Renal cortical epithelial cell (primary cell): Measurements from ENCODE around the gene RUNDC3A. TPM values are rescaled to one million over a fixed set of nuclear protein-coding genes. Genes with fewer than 3 reads are reported as not detected.
A peak's percentile ranks its signal among the peaks of the same experiment; 100 is the strongest.

Experiments used
- DNase-seq: peaks from one replicate; pipeline ENCODE4 v3.0.0-alpha.2; 2011; ENCODE audit warnings: low read depth
- total RNA-seq: library from RNA; depleted of rRNA; stranded (reverse); fragments of >200 nt; gene quantifications from 2 replicates; pipeline ENCODE4 v1.2.3, GENCODE V29; 2014

The RUNDC3A gene
- 2.9 and 3.8 TPM in 2 replicates for total RNA-seq

DNA sequence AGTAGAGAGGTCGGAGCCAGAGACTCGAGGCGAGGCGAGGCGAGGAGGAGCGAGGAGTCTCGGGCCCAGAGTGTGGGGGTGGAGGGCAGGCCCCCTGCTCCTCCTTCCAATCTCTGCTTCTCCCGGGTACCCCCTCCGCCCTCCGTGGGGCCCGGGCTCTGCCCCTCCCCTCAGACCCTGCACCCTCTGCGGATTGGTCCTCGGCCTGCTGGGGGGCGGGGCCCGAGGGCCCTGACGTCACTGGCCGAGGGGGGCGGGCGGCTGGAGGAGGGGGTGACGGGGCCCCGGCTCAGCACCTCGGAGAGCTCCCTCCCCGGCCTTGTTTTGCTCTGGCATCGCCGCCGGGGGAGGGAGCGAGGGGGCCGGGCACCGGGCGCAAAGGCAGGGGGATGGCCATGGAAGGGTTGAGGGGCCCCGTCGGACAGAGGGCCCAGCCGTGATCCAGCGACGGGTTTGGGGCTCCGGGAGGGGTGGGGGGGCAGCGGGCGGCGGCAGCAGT lies at the start of gene RUNDC3A:
Gene RUNDC3A (plus strand): TSS at position 282 of the 499 bp plus-strand sequence. CDS start 232 bp downstream, outside the sequence.
- DNase-seq = peak; percentile 30

DNA sequence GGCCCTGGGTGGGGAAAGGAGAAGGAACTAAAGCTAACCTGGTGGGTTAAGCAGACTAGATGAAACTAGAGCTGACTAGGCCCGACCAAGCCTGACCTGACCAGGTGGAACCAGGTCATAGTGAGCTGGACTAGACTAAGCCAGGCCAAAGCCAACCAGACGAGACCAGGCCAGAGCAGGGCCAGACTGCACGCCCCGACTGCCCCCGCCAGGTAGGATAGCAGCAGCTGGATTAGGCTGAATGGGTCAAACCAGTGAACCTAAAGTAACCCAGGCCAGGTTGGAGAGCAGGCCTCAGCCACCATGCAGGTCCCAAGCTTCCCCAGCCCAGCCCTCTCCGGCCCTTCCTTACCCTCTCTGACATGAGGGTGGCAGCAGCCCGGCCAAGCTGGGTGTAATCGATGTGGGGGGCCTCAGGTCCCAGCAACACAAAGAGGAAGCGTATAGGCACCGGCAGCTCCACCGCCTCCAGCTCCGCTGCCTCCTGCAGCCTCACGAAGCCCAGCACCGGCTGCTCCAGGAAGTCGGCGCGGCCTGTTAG lies 49.5 kb upstream of the RUNDC3A start:
- DNase-seq = no peak

DNA sequence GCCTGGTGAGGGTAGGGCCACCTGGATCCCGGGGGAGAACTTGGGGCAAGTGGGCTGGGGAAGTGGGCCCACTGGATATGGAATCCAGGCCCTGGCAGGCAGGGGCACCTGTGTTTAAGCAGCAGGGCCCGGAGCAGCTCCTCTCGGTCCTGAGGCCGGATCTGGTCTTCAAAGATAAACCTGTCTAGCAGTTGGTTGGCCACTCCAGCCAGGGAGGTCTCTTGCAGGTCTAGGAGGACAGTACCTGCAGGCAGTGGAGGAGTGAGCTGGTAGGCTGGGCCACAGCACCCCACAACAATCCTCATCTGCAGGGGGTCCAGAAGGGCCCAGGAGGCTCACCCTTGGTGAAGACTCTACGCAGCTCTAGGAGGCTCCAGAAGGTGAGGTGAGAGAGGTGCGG lies 48.1 kb upstream of the RUNDC3A start:
- DNase-seq = no peak

DNA sequence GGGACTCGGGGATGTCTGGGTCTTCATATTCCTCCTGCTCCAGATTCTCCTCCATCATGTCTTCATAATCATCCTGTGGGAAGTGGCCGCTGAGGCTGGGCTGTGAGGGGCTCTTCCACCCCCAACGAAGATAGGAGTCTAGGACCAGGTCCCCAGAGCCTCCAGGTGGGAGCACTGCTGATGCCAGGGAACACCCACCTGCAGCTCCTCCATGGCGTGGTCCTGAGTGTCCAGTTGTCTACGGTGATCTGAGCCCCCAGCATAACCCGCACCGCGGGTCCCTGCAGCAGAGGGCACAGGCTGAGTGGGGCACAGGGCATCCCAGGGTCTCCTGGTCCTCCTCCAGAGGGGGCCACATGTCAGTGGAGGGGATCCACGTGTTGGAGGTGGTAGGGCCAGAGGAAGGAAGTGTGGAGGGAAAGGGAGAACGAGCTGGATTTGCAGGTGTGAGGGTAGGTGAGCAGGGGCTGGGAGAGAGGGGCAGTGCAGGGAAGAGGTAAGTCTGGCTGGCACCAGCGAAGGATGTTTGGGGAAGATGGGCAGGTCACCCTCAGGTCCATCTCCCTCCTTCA lies 45.7 kb upstream of the RUNDC3A start:
- no peak for DNase-seq

DNA sequence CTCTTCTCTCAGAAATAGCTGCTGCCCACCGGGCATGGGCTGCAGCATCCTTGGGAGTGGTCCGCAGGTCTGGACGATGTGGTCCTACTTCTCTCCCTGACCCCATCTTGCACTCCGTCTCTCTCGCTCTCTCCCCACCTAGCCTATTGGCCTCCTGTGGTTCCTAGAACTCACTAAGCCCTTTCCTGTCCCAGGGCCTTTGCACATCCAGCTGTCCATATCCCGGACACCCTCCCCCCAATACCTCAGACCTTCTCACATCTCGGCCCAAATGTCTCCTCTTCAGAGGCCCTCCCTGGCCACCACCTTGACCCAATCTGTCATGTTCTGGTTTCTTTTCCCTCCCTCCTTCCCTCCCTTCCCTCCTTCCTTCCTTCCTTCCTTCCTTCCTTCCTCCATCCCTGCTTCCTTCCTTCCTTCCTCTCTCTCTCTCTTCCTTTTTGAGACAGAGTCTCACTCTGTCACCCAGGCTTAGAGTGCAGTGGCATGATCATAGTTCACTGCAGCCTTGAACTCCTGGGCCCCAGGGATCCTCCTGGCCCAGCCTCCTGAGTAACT lies 45.0 kb upstream of the RUNDC3A start:
- no peak for DNase-seq

DNA sequence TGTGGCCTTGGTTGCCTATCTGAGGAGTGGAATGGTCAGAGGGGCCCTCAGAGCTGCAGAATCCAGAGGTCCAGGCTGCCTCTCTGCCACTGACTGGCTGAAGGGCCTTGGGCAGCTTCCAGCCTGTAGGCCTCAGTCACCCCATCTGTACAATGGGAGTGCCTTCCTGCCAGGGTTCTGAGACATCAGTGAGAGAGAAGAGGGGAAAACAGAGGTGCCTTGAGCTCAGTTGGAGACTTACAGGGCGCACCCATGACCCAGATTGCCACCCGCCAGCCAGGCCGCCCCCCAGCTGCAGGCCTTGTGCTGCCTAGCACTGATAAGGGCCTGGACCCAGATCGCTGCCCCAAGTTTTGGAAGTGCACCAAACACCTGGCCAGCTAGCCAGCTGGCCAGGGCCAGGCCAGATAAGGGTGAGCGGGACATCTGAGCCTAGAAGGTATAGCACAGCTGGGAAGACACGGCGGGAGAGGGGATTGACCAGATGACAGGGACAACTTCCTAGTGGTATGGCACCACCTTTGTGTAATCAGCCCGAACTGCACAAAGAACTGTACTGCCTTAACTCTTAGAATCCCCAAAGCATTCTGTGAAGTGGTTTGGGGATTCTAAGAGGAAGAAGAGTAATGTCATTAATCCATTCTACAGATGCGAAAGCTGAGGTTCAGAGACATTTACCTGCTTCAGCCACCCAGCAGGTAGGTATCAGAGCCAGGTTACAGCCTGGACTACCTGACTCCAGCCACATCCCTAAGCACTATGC lies 41.8 kb upstream of the RUNDC3A start:
- DNase-seq = no peak

DNA sequence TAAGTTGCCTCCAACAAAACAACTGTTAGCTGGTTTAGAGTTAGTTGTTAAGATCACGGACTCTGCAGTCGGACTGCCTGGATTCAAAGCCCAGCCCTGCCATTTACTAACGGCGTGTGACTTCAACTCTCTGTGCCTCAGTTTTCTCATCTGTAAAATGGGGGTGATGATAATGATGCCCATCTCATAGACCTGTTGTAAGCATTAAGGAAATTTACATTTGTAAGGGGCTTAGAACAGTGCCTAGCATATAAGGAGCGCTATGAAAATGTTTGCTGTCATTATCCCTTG lies 41.3 kb upstream of the RUNDC3A start:
- DNase-seq = no peak

DNA sequence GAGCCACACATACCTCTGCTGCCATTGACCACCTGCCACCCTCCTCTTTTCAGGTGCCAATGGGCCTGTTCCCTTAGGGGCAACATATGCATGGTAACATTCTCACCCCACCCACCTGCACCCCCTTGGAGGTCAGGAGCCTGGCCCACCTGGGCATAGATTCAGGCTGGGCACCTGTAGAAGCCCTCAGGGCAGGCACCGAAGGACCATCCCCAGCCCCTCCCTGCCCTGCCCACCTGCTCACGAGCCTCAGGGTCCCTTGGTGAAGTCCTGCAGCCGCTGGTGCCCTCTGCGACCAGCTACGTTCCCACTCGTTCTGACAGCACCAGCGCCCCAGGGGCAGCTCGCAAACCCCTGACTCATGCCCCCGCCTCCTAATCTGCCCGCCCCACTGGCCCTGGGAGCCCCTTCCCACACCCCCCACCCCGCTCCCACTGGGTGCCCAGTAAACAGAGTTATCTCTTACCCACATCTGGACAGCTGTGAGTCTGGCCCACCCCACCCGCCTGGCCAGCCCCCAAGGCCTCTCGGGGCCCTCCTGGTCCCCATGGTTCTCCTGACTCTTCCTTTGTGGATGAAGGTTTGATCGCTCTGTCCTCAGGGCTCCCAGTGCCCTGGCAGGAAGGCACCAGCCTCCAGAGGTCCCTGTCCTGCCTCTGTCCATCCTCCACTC lies 40.4 kb upstream of the RUNDC3A start, which contains the start of gene SLC4A1:
Gene SLC4A1 (minus strand): TSS at position 318 of the 673 bp plus-strand sequence. CDS start 5,269 bp downstream, outside the sequence.
- DNase-seq = no peak

DNA sequence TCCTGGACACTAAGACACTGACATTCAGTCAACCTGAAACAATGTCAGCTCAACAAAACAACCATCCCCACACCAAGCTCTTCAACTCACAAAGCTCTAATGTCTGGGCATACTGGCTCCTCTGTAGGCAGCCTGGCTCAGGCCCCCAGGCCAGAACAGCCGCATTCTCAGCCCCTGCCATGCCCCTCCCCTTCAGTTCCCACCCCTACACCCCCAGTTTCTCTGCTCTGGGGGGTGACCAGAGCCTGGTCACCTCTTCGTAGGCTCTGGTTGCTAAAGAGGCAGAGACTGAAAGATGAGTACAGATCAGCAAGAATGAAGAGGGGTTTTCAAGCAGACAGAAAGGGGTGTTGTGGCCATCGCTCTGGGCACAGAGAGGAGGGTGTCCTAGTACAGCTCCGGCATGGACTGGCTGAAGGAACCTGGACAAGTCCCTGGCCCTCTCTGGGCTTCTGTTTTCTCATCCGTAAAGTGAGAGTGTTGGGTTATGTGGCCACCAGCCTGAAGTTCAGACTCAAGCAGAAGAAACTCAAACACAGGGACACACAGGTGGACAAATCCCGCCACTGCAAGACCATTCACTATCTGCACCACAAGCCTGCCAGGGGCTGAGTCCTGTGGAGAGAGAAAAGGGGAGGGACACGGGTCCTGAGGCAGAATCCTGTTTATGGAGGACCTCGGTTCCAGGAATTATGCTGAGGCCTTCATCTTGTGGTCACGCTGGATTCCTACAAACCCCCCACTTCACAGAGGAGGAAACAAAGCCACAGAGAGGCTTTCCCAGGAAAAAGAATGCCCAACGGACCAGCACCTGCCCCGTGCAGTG lies 39.5 kb upstream of the RUNDC3A start:
- peak; percentile 30 for DNase-seq

DNA sequence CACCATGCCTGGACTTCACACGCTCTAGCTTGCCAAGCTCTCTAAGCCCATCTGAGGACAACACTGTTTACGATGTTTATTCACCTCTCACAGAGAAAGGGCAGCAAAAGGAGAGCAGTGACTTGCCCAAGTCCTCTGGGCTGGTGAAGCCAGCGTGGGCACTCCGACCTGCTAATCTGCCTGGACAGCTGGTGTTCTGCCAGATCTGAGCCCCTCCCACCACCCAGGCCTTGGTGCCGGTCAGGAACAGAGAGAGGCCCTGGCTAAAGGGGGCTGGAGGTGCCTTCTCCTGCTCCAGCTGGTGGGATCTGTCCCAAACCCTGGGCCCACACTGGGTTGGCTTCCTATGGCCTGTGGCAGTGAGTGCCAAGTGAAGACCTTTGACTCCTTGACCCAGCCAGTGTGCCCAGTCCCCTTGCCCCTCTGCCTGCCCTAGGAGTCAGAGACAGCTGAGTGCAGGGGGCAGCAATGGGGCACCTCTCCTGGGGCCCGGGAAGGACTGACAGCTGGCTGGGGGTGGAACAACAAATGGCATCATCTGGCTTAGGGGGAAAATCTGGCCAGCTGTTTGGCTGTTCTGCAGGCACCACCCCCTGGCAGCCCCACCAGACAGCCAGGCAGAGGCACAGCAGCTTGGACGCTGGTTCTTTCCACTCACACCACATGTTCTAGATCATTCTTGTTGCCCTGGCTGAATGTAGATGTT lies 38.7 kb upstream of the RUNDC3A start:
- no peak for DNase-seq

DNA sequence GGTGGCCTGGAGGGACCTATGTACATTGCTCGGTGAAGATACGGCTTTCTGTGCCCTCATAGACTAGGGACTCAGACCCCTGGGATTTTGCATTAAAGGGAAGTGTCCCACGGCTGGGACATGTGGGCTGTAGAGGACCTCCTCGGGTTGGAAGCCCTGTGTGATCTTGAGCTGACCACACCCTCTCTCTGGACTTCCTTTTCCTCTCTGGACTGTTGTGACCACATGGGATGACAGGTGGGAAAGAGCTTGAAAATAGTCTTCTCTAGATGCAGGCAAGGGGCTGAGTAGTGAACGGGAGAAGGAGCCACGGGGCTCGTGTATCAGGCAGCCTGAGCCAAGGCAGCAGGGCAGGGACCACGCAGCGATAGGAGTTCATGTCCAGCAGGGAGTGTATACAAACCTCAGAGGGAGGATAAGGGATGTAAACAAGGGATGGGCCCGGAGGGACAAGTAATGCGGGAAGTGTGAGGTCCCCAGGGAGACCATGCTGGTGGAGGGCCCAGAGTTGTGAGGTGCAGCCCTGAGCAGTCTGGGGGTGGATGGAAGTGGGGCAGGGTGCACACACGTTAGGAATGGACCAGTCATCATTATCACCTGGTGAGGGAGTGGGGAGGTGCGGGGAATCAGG lies 36.0 kb upstream of the RUNDC3A start:
- DNase-seq = no peak

DNA sequence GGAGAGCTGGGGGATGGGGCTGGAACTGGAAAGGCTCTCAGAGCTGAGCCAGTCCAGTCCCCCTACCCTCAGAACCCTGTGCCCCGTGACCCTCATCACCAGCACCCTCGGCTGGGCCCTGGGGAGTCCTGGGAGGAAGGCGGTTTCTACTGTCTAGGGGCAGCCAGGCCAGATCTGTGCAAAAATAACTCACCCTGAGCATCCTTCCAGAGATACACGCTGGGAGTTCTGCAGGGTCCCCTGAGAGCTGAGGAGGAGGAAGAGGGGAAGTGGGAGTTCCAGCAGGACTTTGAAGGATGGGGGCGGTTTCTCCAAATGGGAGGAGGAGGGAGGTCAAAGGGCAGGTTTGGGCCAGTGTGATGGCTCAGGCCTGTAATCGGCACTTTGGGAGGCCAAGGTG lies 35.4 kb upstream of the RUNDC3A start:
- DNase-seq = no peak

DNA sequence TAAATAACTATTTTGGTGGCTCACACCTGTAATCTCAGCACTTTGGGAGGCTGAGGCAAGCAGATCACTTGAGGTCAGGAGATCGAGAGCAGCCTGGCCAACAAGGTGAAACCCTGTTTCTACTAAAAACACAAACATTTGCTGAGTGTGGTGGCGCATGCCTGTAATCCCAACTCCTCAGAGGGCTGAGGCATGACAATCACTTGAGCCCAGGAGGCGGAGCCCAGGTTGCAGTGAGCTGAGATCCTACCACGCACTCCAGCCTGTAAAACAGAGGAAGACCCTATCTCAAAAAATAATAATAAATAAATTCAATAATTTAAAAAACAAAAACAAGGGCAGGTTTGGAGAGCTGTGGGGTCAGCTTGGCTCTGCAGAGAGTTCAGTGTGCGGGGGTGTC lies 34.8 kb upstream of the RUNDC3A start:
- no peak for DNase-seq

DNA sequence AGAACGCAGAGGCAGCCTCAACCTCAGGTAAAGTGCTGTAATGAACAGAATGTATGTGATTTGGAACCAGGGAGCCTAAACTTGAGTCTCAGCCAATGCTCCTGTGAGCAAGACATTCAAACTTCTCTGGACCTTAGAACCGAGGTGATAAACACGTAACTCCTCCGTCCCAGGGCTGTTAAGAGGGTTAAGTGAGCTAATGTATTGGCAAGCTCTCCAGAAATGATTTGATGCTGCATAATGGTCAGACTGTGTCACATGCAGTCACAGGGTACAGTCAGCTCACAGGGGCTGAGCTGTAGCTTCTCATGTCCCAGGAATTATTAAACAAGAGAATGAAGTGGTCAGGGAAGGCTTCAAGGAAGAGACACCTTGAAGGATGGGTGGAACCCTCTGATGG lies 30.4 kb upstream of the RUNDC3A start:
- no peak for DNase-seq

DNA sequence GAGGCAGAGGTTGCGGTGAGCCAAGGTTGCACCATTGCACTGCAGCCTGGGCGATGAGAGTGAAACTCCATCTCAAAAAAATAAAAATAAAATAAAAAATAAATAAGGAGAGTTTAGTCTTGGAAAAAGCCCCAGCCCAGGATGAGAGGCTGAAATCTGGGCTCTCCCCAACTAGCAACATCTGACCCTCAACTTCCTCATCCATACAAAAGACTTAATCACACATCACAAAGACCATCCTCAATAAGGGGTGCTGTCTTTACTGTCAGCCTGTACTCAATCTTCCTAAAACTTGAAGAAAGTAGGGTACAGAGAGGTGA lies 29.1 kb upstream of the RUNDC3A start:
- no peak for DNase-seq

DNA sequence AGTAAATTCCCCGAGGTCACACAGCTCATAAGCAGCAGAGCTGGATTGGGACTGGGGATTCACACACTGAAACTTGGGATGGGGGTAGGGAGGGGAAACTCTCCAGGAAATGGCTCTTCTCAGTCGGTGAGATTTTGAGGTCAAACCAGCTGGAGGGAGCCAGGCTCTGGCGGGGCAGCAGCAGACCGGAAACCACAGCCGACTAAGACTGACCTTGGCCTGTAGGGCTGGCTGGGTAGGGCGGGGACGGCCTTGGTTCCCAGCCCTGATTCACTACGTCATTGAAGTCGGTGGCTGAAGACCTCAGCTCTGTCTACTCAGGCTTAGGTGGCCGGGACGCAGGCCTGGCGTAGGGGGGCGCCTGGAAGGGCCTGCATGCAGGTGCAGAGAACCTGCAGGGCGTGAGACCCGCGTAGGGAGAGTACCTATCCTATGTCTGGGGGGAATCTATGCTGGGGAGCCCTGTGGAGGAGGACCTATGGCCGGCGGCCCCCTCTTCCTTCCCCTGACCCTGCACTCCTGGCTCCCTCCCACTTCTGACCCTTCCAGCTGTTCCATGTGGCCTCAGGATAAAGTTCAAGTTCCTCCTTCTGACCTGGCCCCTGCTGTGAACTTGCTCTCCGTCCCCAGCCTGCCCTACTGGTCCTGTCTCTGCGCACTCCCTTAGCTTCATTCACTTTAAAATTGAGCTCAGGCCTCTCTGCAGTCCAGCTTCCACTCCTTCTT lies 28.6 kb upstream of the RUNDC3A start:
- peak; percentile 87 for DNase-seq

DNA sequence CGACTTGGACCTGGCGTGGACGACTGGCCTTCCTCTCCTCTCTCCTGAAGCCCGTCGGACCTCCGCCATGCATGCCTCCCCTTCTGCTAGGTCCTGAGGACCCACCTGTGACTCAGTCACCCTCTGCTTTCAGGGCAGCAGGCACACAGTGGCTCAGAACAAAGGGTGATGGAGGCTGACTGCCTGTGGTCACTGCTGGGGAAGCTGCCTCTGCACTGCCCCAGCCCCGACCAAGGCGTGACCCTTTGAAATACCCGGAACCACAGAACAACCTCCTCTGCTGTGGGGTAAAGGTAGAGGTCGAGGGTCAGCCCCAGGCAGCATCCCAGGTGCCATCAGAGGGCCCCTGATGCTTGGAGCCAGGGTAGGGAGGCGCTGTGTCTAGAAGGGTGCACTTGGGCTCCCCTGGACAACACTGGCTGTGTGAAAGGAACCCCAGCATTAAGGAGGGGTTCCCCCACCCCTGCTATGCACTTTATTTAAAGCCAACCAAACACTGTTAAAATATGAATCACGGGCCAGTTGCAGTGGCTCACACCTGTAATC lies 27.9 kb upstream of the RUNDC3A start:
- DNase-seq = no peak

DNA sequence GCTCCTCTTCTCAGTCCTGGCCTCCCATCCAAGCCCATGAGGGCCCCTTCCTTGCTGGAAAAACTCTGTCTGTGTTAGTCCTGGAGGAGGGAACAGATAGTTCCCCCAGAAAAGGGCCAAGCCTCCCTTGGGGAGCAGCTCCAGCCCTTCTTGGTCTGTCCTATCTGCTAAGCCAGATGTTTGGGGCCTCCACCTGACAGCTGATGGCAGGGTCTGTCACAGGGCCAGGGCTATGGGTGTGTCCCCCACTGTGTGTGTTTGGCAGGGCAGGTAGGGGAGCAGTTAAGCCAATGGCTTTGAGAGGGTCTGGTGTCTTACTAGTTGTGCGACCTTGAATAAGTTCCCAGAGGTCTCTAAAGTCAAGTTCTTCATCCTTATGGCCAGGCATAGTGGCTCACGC lies 26.8 kb upstream of the RUNDC3A start:
- DNase-seq = no peak

DNA sequence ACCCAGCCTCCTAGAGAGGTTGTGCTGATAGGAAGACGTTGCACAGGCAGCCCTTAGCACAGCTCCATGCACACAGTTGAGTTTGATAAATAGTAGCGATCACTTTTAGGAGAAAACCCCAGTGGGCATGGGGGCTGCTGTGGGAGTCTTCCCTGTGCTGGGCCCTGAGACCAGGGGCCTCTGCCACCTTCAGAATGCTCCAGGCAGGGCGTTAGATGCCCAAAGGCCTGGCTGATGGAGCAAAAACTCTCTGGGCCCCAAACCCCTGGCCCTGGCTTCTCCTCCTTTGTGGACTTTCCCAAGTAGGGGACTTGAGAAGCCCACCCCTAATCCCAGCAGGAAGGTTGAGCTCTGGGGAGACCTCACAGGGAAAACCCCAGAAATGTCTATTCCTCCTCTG lies 26.1 kb upstream of the RUNDC3A start:
- no peak for DNase-seq
